ENCODE data around the gene MRC2.

The MRC2 gene

DNA sequence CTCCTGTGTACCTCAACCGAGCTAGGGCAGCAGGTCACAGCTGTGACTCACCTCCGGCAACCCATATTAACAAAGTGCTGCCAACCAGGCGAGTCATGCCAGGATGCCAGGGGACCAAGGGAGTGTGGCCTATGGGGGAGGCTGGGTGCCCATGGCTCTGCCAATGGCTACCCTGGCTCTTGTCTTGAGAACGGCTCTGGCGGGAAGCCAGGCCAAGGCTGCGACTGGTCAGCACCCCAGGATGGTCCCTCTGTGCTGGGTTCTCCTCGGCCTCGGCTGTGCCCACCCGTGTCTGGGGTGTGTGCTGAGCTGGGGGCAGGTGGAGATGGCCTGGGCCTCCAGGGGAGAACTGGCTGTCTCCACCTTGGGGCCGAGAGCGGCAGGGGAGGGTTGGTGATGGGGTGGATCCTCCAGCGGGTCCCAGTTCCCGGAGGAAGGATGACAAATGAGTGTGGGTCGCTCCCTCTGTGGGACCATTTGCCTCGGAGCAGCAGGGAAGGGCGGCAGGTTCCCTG, 75.8 kb downstream of the MRC2 start:
- TF ChIP-seq, protein P1, sequence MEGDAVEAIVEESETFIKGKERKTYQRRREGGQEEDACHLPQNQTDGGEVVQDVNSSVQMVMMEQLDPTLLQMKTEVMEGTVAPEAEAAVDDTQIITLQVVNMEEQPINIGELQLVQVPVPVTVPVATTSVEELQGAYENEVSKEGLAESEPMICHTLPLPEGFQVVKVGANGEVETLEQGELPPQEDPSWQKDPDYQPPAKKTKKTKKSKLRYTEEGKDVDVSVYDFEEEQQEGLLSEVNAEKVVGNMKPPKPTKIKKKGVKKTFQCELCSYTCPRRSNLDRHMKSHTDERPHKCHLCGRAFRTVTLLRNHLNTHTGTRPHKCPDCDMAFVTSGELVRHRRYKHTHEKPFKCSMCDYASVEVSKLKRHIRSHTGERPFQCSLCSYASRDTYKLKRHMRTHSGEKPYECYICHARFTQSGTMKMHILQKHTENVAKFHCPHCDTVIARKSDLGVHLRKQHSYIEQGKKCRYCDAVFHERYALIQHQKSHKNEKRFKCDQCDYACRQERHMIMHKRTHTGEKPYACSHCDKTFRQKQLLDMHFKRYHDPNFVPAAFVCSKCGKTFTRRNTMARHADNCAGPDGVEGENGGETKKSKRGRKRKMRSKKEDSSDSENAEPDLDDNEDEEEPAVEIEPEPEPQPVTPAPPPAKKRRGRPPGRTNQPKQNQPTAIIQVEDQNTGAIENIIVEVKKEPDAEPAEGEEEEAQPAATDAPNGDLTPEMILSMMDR (IDR thresholded peaks at IDR 0.05; ENCODE audit: low read depth, low read length) = no peak
- peaks cover 5% of the 10 kb centered on the region for H3K4me1 ChIP-seq
- peak; percentile 33 for DNase-seq
- H3K36me3 ChIP-seq = no peaks in the 10 kb centered on the region
- H3K9me3 ChIP-seq = no peaks in the 10 kb centered on the region
- no peaks in the 10 kb centered on the region; the same call in 1 of the 2 replicates for H3K27me3 ChIP-seq
- peak overlapping the region; percentile 72 for H3K4me3 ChIP-seq (ENCODE audit: low read depth, low read length)

DNA sequence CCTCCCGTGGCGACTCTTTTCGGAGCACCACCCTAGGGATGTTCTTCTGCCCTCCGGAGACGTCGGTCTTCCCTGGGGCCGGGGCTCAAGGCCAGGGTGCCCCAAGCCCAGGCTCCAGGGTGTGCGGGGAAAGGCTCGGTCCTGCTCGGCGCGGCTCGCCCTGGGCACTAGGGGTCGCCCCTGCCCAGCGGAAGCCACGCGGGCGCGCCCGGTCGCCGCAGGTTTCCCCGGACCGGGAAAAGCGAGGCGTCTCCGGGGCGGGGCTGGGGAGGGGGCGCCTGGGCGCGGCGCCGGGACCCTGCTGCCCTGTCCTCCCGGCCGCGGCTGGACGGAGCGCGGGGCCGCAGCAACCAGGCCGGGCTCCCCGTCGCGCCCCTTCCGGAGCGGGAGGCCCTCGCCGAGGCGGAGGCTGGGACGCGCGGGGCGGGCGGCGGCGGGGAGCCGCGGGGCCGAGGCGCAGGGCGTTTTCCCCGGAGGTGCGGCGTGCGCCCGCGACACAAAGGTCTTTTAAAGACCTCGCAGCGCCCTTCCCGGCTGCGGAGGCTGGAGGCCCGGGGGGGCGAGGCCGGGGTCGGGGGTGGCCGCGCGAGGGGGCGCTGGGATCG, 76.4 kb downstream of the MRC2 start:
- Histone ChIP-seq H3K27me3 (no peaks in the 10 kb centered on the region), H3K4me3 (ENCODE audit: low read depth, low read length) (peak overlapping the region; percentile 72), H3K9me3 (no peaks in the 10 kb centered on the region), H3K4me1 (peaks cover 5% of the 10 kb centered on the region), H3K36me3 (no peaks in the 10 kb centered on the region)
- TF ChIP-seq, protein P1 (IDR thresholded peaks at IDR 0.05; ENCODE audit: low read depth, low read length) = peak; percentile 70
- peak; percentile 87 for DNase-seq

DNA sequence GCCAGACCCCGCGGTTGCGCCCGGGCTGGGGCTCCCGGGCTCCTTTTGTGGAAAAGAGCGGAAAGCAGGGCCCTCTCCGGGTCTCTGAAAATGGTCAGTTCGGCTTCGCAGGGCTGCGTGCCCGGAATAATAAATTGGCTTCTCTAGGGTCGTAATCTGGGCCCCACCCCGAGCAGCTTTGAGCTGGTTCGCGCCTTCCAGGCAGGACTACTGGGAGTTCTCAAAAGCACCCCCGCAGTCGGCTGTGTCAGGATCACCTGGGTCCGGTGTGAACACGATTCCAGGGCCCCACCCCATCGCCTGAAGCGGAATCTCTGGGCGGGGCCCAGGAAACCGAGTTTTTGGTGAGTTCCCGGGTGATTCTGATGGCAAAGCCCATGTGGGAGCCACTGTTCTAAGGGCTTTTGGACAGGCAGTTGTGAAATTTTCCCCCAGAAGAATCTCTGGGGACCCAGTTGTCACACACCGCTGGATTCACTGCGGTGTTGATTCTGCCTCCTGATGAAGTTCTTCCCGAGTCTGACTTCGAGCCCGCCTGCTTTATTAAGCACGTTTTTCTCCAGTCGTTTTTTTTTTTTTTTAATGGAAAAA, 77.0 kb downstream of the MRC2 start:
- H3K36me3 ChIP-seq = no peaks in the 10 kb centered on the region
- peaks cover 5% of the 10 kb centered on the region for H3K4me1 ChIP-seq
- no peaks in the 10 kb centered on the region for H3K27me3 ChIP-seq
- TF ChIP-seq, protein P1 (IDR thresholded peaks at IDR 0.05; ENCODE audit: low read depth, low read length) = no peak
- no peaks in the 10 kb centered on the region for H3K9me3 ChIP-seq
- H3K4me3 ChIP-seq (ENCODE audit: low read depth, low read length) = peak overlapping the region; percentile 72
- no peak for DNase-seq

DNA sequence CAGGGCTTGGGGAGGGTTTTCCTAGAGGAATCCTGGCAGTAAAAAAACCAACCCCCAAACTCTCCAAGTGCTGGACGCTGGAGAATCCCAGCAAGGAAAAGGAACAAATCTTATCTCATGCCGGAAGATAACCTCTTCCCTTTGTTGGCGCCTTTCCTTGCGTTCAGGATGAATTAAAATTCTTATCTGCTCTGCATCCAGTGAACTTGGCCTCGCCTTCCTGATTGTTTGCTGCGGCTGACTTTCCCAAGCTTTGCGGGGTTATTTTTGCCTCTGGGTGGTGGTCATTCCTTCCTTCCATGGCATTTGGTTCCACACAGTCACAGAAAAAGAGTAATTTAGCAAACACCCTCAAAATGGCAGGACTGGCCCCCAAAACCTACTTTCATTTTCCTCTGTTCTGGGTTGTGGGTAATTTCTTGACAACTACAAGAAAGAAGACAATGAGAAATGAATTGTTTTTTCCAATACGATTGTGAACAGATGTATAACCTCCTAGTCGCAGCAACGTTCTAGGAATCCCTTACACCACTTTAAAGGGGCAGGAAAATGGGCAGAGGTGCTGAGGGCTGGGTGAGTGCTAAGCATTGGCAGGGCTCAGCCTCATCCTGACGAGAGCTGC, 77.8 kb downstream of the MRC2 start:
- peak overlapping the region; percentile 72 for H3K4me3 ChIP-seq (ENCODE audit: low read depth, low read length)
- TF ChIP-seq, protein P1 (IDR thresholded peaks at IDR 0.05; ENCODE audit: low read depth, low read length) = no peak
- no peaks in the 10 kb centered on the region for H3K27me3 ChIP-seq
- no peaks in the 10 kb centered on the region for H3K36me3 ChIP-seq
- no peak for DNase-seq
- H3K9me3 ChIP-seq = no peaks in the 10 kb centered on the region
- peaks cover 5% of the 10 kb centered on the region for H3K4me1 ChIP-seq

DNA sequence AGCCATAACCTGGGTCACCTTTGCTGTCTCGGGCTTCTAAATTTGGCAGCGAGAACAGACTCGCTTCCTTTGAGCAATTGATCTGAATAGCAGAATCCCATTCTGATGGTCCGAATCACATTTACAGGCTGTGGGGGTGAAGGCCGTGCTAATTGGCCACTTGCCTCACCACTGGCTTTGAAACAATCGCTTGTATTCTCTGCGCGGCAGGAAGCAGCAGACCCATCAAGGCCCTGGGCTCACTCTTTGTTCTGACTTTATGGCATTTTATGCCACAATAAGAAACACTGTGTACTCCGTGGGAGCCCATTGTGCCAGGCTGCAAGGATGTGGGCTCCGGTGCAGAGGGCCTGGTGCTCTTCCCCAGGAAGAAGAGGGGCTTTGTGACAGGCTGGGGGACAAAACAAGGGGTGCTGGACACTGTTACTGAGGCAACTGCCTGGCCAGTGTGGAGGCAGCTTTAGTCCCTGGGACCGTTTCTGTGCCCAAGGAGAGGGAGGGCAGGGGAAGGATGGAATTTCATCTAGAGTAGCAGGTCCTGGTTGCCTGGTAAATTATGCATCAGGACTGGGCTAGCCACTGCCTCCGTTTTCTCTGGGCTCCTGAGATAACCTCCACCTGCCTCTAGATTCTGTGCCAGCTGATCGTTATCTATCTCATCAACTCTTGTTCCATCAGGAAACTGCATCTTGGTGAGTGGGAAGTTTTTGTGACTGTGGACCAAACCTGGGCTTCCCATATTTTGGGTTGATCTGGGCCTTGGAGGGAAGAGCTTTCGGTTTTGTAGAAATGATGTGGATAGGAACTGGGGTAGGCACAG, 78.5 kb downstream of the MRC2 start:
- Histone ChIP-seq H3K4me3 (ENCODE audit: low read depth, low read length) (no peak overlapping the region), H3K36me3 (no peaks in the 10 kb centered on the region), H3K27me3 (no peaks in the 10 kb centered on the region), H3K4me1 (peaks cover 5% of the 10 kb centered on the region), H3K9me3 (no peaks in the 10 kb centered on the region)
- DNase-seq = no peak
- TF ChIP-seq, protein P1 (IDR thresholded peaks at IDR 0.05; ENCODE audit: low read depth, low read length) = no peak

Measured in BE2C (cell line).